HG03575 (cell line): Measurements from ENCODE around the gene ACADS.

Source experiments
- ATAC-seq: cut with Tn5 transposase; IDR thresholded peaks from one replicate; pipeline ENCODE4 v1.9.1; 2021; ENCODE audit not compliant: unreplicated experiment, insufficient number of reproducible peaks, low FRiP score; ENCODE audit errors: extremely low read depth

The ACADS gene

GRCh38 chr12:120741476-120742421, 16.1 kb downstream of the ACADS start:
- ATAC-seq, result no peak

- ATAC-seq, result no peak
These were observed 19.4 kb downstream of the ACADS start for GRCh38 chr12:120744922-120745493.

- ATAC-seq, result no peak
These were observed 22.6 kb downstream of the ACADS start for GRCh38 chr12:120748242-120748641.

- ATAC-seq, result no peak
These were observed 23.6 kb downstream of the ACADS start for GRCh38 chr12:120749256-120749655.

- ATAC-seq, result no peak
These were observed 25.2 kb downstream of the ACADS start for GRCh38 chr12:120750806-120751205.

- ATAC-seq, result no peak
These were observed 25.8 kb downstream of the ACADS start for GRCh38 chr12:120751389-120751788.

- ATAC-seq, result no peak
These were observed 29.2 kb downstream of the ACADS start for GRCh38 chr12:120754792-120755191.

- ATAC-seq, result no peak
These were observed 29.6 kb downstream of the ACADS start for GRCh38 chr12:120755269-120755668.

- ATAC-seq, result no peak
These were observed 31.7 kb downstream of the ACADS start for GRCh38 chr12:120757226-120757742.

- ATAC-seq, result no peak
These were observed 32.3 kb downstream of the ACADS start for GRCh38 chr12:120757949-120758348.

GRCh38 chr12:120758798-120759590, 33.4 kb downstream of the ACADS start:
- ATAC-seq, result no peak

- no peak for ATAC-seq
These were observed 34.1 kb downstream of the ACADS start for GRCh38 chr12:120759591-120760348.

- ATAC-seq, result no peak
These were observed 35.0 kb downstream of the ACADS start for GRCh38 chr12:120760349-120761254.

- no peak for ATAC-seq
These were observed 35.9 kb downstream of the ACADS start for GRCh38 chr12:120761519-120761934.

GRCh38 chr12:120762086-120762485, 36.5 kb downstream of the ACADS start:
- ATAC-seq, result no peak

GRCh38 chr12:120763250-120763649, 37.6 kb downstream of the ACADS start:
- ATAC-seq, result no peak

- no peak for ATAC-seq
These were observed 39.2 kb downstream of the ACADS start for GRCh38 chr12:120764816-120765215.

- no peak for ATAC-seq
These were observed 40.9 kb downstream of the ACADS start for GRCh38 chr12:120766566-120766965.
